Left cardiac atrium (tissue), 4 donors: ENCODE data around the gene GEMIN5. TPM values are rescaled to one million over a fixed set of nuclear protein-coding genes. Genes with fewer than 3 reads are reported as not detected.
A peak's percentile ranks its signal among the peaks of the same experiment; 100 is the strongest.
"Not testable (repeated sequence)": the region's sequence is repeated elsewhere in the genome, so short reads cannot be mapped to it uniquely, and the experiment has no call there.

Source experiments
- ATAC-seq, 2 donors: fragments of 200-7000 bp; cut with Tn5 transposase; one replicate each; pipeline ENCODE4 v1.9.1; 2020; ENCODE audit warnings: mild to moderate bottlenecking in 2 of 2, moderate library complexity in 2 of 2
- DNase-seq: peaks from one replicate; pipeline ENCODE4 v3.0.0-alpha.2; 2020
- intact Hi-C, 2 donors: fragments of 100-400 bp; cut with DNase I; formaldehyde crosslinking; loops; one replicate each; pipeline versions ENCODE4 v1.14.1 to v1.15.1; 2022 to 2023
- long read RNA-seq: library from polyadenylated mRNA; unstranded; transcript quantifications from one replicate; pipeline ENCODE4 v2.0.0, GENCODE V29; 2021
- total RNA-seq, 2 donors: library from RNA; stranded (reverse); fragmentation: NEBNext Ultra II Directional; extraction: Animal tissue kit (Norgen Biotek cat#: 25700); gene quantifications; one replicate each; pipeline ENCODE4 v1.2.1, GENCODE V29; 2021
- donor health status: DM: no; HTN: yes; CAD: no.
- donor health status: DM: no; HTN: yes; CAD: no; lungs with severe emphysema.
- donor health status: DM: yes; HTN: yes; CAD: no.
- donor health status: Dilated cardiomyopathy.

Gene GEMIN5
- 10 to 100 TPM; 11.7 to 14.3 TPM for total RNA-seq
- long read RNA-seq, full-length matches to known transcripts: 1 of 14 reads
- long read RNA-seq, partial matches to known transcripts: 12 of 14 reads
- long read RNA-seq, other reads (novel, unspliced or antisense): 1 of 14 reads

DNA sequence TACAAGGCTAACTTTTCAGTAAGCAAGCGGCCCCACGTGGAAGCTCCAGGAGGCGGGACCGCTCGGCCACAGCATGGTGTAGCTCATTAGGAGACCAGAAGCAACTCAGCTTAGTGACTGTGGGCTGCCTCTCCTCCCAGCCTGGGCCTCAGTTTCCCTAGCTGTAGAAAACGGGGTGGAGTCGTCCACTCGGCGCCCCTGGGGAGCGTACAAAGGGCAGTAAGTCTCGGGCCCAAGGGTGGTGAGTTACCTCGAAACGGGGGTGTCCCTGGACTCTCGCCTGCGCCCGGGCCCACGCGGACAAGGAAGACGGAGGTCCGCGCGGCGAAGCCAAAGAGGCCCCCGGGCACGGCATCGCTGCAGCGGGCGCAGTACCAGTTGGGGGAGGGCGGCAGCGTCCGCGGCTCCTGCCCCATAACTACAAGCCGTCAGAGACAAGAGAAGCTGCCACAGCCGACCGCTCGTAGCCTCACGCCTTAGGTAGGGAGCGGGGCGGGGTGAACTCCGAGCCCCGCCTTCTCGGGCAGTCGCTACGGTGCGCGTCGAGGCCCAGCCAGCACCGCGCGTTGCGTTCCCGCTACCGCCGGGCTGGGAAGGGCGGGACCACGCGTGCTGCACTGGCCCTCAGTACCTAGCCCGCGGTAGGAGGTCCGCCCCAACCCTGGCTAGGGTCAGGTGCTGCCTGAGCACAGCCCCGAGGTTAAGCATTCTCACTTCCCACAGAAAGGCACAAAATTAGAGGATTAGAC lies at the start of gene GEMIN5:
GEMIN5 (minus strand) TSS at position 494 of the 749 bp plus-strand sequence; CDS start at position 416, 78 bp downstream.
- intact Hi-C loops: no loop called here
- ATAC-seq: peak; percentile 96 to 97

DNA sequence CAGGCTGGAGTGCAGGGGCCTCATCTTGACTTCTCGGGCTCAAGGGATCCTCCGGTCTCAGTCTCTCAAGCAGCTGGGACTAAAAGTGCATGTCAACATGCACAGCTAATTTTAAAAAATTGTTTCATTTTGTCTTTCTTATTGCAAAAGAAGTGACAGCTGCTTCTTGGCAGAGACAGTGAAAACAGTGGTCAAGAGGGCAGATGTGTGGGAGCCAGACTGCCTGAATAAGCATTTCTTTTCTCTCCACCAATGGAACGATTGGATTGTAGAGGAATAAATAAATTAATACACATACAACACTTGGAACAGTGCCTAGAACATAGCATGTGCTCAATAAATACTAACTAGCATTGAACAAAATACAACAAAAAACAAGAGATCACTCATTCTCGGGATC lies 48.1 kb upstream of the GEMIN5 start:
- intact Hi-C loops: no loop called here
- no peak for ATAC-seq
- DNase-seq: no peak

More for the DNA sequence above, at the start of gene GEMIN5:
- DNase-seq: peak; percentile 89

GRCh38 chr5:154984946-154985516 lies 47.0 kb upstream of the GEMIN5 start:
- no peak for DNase-seq
- intact Hi-C loops: no loop called here
- ATAC-seq: no peak

GRCh38 chr5:154978294-154978693 lies 40.3 kb upstream of the GEMIN5 start:
- DNase-seq, intact Hi-C loops, ATAC-seq: not testable (repeated sequence)

DNA sequence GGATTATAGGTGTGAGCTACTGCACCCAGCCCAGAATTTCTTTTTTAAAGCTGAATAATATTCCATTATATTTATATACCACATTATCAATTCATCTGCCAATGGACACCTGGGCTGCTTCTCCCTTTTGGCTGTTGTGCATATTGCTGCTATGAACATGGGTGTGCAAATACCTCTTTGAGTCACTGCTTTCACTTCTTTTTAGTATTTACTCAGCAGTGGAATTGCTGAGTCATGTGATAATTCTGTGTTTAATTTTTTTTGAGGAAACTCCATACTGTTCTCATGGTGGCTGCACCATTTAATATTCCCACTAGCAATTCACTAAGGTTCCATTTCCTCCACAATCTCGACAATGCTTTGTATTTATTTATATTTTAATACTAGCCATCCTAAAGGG lies 39.4 kb upstream of the GEMIN5 start:
- no peak for ATAC-seq
- intact Hi-C loops: no loop called here
- DNase-seq: no peak

DNA sequence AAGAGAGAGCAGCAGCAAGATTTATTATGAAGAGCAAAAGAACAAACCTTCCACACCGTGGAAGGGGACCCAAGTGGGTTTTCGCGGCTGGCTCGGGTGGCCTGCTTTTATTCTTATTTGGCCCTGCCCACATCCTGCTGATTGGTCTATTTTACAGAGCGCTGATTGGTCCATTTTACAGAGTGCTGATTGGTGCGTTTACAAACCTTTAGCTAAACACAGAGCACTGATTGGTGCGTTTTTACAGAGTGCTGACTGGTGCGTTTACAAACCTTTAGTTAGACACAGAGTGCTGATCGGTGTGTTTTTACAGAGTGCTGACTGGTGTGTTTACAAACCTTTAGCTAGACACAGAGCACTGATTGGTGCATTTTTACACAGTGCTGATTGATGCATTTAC lies 38.1 kb upstream of the GEMIN5 start:
- ATAC-seq, intact Hi-C loops, DNase-seq: not testable (repeated sequence)

DNA sequence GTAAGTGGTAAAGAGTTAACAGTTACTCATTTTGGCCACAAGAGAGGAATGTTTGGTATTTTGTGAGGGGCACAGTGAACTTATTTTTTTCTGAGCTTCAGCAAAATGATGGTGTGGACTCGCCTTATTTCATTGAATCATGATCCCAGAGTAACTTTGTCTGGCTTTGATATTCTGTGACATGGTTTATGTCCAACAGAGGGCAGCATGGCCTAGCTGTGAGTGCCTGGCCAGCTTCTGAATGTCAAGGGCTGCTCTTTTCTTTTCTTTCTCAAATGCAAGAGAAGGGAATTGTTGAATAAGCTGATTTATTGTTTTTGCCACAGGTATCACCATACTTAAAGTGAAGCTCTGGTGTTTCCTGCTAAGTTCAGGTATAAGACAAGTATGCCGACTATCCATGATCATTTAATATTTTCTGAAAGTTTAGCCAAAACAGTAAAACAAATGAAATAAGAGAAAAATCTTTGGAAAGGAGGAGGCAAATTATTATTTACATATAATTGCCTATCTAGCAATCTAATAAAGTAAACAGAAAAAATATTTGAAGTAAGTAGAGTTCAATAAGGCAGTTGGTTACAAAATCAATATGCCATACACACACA lies 34.6 kb upstream of the GEMIN5 start:
- ATAC-seq (peak; percentile 22 to 74), DNase-seq (no peak)
- intact Hi-C loops: loop anchor here in 1 of 2 donors (5.0 kb wide), 1 partner anchor 165 kb away; no protein-coding TSS in a partner anchor

GRCh38 chr5:154971501-154971900 lies 33.5 kb upstream of the GEMIN5 start:
- no peak for ATAC-seq
- no peak for DNase-seq
- intact Hi-C loops: loop anchor here in 1 of 2 donors (5.0 kb wide), 1 partner anchor 166 kb away; no protein-coding TSS in a partner anchor

GRCh38 chr5:154970759-154971158 lies 32.7 kb upstream of the GEMIN5 start:
- DNase-seq (no peak), ATAC-seq (no peak)
- intact Hi-C loops: loop anchor here in 1 of 2 donors (5.0 kb wide), 1 partner anchor 167 kb away; no protein-coding TSS in a partner anchor

DNA sequence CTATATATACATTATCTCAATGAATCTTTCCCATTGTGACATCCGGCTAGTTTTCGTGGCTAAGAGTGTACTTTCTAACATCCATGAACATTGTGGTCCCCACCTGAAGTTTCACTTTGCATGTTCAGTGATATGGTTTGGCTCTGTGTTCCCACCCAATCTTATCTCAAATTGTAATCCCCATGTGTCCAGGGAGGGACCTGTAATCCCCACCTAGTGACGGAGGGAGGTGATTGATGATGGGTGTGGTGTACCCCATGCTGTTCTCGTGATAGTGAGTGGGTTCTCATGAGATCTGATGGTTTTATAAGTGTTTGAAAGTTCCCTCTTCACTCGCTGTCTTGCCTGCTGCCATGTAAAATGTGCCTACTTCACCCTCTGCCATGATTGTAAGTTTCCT lies 30.9 kb upstream of the GEMIN5 start:
- intact Hi-C loops: loop anchor here in 1 of 2 donors (10.0 kb wide), 1 partner anchor 756 kb away; no protein-coding TSS in a partner anchor
- ATAC-seq: no peak
- DNase-seq: no peak

- intact Hi-C loops: loop anchor here in 1 of 2 donors (10.0 kb wide), 1 partner anchor 757 kb away; no protein-coding TSS in a partner anchor
- no peak for ATAC-seq
- no peak for DNase-seq
Observed at GRCh38 chr5:154967421-154968024, 29.5 kb upstream of the GEMIN5 start.

GRCh38 chr5:154966874-154967273 lies 28.9 kb upstream of the GEMIN5 start:
- DNase-seq (no peak), ATAC-seq (no peak)
- intact Hi-C loops: loop anchor here in 1 of 2 donors (10.0 kb wide), 1 partner anchor 758 kb away; no protein-coding TSS in a partner anchor

GRCh38 chr5:154966081-154966841 lies 28.2 kb upstream of the GEMIN5 start:
- ATAC-seq (peak; percentile 29 to 38), DNase-seq (no peak)
- intact Hi-C loops: loop anchor here in 1 of 2 donors (10.0 kb wide), 1 partner anchor 759 kb away; no protein-coding TSS in a partner anchor

DNA sequence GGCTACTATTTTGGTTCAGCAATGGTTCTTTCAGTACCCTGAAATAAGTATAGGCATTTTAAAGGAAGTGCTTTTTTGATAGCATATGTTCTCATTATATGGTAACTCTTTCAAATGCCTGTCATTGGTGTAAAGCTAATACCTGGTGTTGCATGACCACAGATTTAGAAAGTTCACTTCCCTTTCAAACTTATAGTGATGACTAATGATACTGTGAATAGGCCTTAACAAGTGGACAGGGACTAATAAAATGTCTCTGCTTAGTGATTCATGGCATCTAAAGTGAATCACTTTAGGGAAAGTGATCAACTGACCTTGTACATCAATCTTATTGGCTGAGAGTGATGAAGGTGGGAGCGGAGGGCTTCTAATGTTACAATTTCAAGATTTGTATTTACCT lies 24.5 kb upstream of the GEMIN5 start:
- DNase-seq: no peak
- intact Hi-C loops: loop anchor here in 1 of 2 donors (10.0 kb wide), 1 partner anchor 762 kb away; no protein-coding TSS in a partner anchor
- no peak for ATAC-seq

DNA sequence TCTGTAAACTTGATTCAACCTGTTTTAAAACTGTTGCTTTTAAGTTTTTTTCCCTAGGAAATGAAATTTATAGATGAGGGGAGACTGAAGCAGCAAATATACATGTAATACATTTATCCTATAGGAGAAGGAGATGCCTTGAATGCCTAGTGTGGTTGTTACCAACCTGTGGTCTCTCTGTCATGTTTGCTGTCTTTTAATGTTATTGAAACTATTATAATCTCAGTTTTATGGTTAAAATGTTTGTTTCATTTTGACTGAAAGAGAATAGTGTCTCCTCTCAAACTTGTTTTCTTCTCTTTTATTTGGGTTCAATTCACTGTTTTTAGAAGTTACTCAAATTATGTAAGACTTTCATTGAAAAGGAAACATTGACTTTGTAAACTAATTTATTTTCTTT lies 18.7 kb upstream of the GEMIN5 start:
- intact Hi-C loops: no loop called here
- no peak for ATAC-seq
- no peak for DNase-seq

DNA sequence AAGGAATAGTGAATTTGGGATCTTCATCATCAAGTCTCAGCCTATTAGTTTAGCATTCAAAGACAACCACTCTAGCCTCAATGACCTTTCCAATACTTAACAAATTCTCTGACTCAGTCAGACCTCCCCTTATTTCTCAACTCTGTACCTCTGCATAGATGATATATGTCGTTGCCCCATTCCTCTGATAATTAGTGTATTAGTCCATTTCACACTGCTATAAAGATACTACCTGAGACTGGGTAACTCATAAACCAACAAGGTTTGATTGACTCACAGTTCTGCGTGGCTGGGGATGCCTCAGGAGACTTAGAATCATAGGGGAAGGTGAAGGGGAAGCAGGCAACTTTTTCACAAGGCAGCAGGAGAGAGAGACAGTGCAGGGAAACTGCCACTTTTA lies 11.8 kb upstream of the GEMIN5 start:
- intact Hi-C loops: no loop called here
- no peak for ATAC-seq
- no peak for DNase-seq

DNA sequence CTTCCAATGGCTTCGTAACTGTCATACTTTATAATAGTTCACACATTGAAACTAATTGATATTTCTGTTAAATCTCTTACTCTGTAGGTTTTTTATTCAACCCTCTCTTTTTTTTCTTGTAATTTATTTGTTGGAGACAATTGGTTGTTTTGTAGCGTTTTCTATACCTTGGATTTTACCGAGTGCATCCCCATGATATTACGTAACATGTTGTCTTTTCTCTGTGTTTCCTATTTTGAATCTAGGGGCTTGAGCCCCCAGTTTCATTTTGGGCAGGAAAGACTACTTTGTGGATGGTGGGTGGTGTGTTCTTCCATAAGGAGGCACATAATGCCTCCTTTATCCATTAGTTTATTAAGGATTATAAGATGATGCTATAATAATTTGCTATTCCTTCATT lies 10.3 kb upstream of the GEMIN5 start:
- ATAC-seq: no peak
- no peak for DNase-seq
- intact Hi-C loops: no loop called here

DNA sequence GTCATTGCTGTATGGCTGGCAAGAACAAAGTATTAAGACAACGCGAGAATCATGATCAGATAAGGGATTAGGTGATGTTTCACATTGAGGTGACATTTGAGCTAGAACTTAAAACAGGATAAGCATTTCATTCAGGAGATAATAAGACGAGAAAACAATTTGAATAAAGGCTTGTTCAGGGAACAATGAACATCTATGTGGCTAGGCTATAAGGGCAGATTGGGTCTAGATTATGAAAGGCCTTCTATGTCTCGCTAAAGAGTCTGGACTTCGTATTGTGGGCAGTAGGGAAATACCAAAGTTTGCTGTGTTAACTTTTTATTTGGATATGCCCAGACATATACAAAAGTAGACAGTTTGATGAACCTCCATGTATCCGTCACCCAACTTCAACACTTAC lies 9.8 kb upstream of the GEMIN5 start:
- DNase-seq: no peak
- intact Hi-C loops: no loop called here
- no peak for ATAC-seq
